Measurements from ENCODE around the gene CCDC88A. TPM values are rescaled to one million over a fixed set of nuclear protein-coding genes. Genes with fewer than 3 reads are reported as not detected.
"Not testable (repeated sequence)": the region's sequence is repeated elsewhere in the genome, so short reads cannot be mapped to it uniquely, and the experiment has no call there.

Gene CCDC88A
- total and polyA plus RNA-seq, 4 donors = 4.0 to 31.0 (median 15.5) TPM

GRCh38 chr2:55450014-55450413 lies 30.4 kb upstream of the CCDC88A start:
- not testable (repeated sequence) for H3K36me3 ChIP-seq (ENCODE audit: control insufficient read depth in 4 of 4, insufficient read depth in 3 of 4, low read depth in 1 of 4, low read length in 3 of 4); H3K27ac ChIP-seq (ENCODE audit: low read depth in 1 of 2, low read length in 2 of 2); H3K9me3 ChIP-seq (ENCODE audit: control insufficient read depth in 4 of 4, low read length in 3 of 4); H3K4me1 ChIP-seq (ENCODE audit: control insufficient read depth in 4 of 4, insufficient read depth in 4 of 4, low read length in 3 of 4); DNase-seq (ENCODE audit: low spot score); H3K9ac ChIP-seq (ENCODE audit: low read depth in 1 of 2, low read length in 2 of 2); H3K27me3 ChIP-seq (ENCODE audit: control insufficient read depth in 4 of 4, insufficient read depth in 4 of 4, low read length in 3 of 4); H3K4me3 ChIP-seq (ENCODE audit: low read depth in 1 of 3, low read length in 3 of 3)
- WGBS = 97% methylated on average over 3 of the region's 3 CpGs

GRCh38 chr2:55442045-55442760 lies 22.5 kb upstream of the CCDC88A start:
- H3K4me1 ChIP-seq (ENCODE audit: control insufficient read depth in 4 of 4, insufficient read depth in 4 of 4, low read length in 3 of 4); H3K9ac ChIP-seq (ENCODE audit: low read depth in 1 of 2, low read length in 2 of 2); H3K9me3 ChIP-seq (ENCODE audit: control insufficient read depth in 4 of 4, low read length in 3 of 4); H3K27ac ChIP-seq (ENCODE audit: low read depth in 1 of 2, low read length in 2 of 2); H3K27me3 ChIP-seq (ENCODE audit: control insufficient read depth in 4 of 4, insufficient read depth in 4 of 4, low read length in 3 of 4); H3K4me3 ChIP-seq (ENCODE audit: low read depth in 1 of 3, low read length in 3 of 3); H3K36me3 ChIP-seq (ENCODE audit: control insufficient read depth in 4 of 4, insufficient read depth in 3 of 4, low read depth in 1 of 4, low read length in 3 of 4); DNase-seq (ENCODE audit: low spot score): not testable (repeated sequence)
- 88% methylated on average over 29 of the region's 29 CpGs for WGBS

- WGBS = 71% methylated on average over 4 of the region's 4 CpGs
- TF ChIP-seq SP1 (IDR thresholded peaks at IDR 0.05) (no peak), ATF3 (IDR thresholded peaks at IDR 0.05) (no peak), GABPA (IDR thresholded peaks at IDR 0.05 in 1 of 2, conservative IDR thresholded peaks at IDR 0.05 in 1 of 2) (no peak), HNF4G (IDR thresholded peaks at IDR 0.05) (no peak), TAF1 (conservative IDR thresholded peaks at IDR 0.05) (no peak), YY1 (IDR thresholded peaks at IDR 0.05) (no peak), ZBTB33 (IDR thresholded peaks at IDR 0.05) (no peak), RXRA (IDR thresholded peaks at IDR 0.05) (no peak), EGR1 (IDR thresholded peaks at IDR 0.05; ENCODE audit: low read depth in 2 of 2) (no peak), NR2F2 (IDR thresholded peaks at IDR 0.05) (no peak), RAD21 (IDR thresholded peaks at IDR 0.05) (no peak), JUND (IDR thresholded peaks at IDR 0.05) (no peak), CTCF (IDR thresholded peaks at IDR 0.05; ENCODE audit: low read depth, low read length, missing input control) (no peak), MAX (IDR thresholded peaks at IDR 0.05) (no peak), REST (IDR thresholded peaks at IDR 0.05) (no peak), FOXA2 (IDR thresholded peaks at IDR 0.05) (no peak), FOXA1 (IDR thresholded peaks at IDR 0.05) (no peak), HNF4A (conservative IDR thresholded peaks at IDR 0.05) (no peak)
- no peaks in the 10 kb centered on the region for H3K4me1 ChIP-seq (ENCODE audit: control insufficient read depth in 4 of 4, insufficient read depth in 4 of 4, low read length in 3 of 4)
- H3K36me3 ChIP-seq (ENCODE audit: control insufficient read depth in 4 of 4, insufficient read depth in 3 of 4, low read depth in 1 of 4, low read length in 3 of 4) = no peaks in the 10 kb centered on the region
- H3K9me3 ChIP-seq (ENCODE audit: control insufficient read depth in 4 of 4, low read length in 3 of 4) = no peaks in the 10 kb centered on the region
- DNase-seq (ENCODE audit: low spot score) = no peak
- no peak overlapping the region for H3K27ac ChIP-seq (ENCODE audit: low read depth in 1 of 2, low read length in 2 of 2)
- no peak overlapping the region for H3K4me3 ChIP-seq (ENCODE audit: low read depth in 1 of 3, low read length in 3 of 3)
- H3K27me3 ChIP-seq (ENCODE audit: control insufficient read depth in 4 of 4, insufficient read depth in 4 of 4, low read length in 3 of 4) = no peaks in the 10 kb centered on the region
- no peak overlapping the region for H3K9ac ChIP-seq (ENCODE audit: low read depth in 1 of 2, low read length in 2 of 2)
Measured at GRCh38 chr2:55441280-55441892, 21.7 kb upstream of the CCDC88A start.
